Measurements from ENCODE around the gene DTX2.
"Not testable (repeated sequence)": the region's sequence is repeated elsewhere in the genome, so short reads cannot be mapped to it uniquely, and the experiment has no call there.

Gene DTX2

DNA sequence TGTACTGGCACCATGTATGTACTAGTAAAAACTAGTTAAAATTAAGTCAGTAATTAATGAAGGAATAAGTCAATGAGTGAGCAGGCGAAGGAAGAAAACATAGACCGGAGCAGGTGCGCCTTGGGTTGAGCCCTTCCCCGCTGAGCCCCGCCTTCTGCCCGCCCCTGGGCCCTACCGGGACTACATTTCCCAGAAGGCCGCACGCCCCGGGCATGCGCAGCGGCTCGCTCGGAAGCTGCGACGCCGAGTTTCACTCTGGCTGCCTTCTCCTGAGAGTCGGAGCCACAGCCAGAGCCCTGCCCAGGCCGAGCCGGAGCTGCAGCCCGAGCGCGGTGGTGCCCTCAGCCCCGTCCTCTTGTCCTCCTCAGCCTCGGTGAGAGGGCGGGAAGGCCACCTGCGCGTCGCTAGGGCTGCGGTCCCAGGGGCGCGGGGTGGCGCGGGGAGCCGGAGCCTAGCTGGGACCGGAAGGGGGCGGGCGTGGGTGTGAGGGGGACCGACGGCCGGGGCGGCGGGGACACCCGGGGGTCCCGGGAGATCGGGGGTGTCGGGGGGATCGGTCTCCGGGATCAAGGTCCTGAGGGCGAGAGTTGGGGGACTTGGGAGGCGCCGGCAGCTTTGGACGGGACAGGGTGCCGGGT, at the start of gene DTX2:
Gene DTX2 (plus strand): TSS at position 246 of the 638 bp plus-strand sequence. CDS start 18,801 bp downstream, outside the sequence.
- DNase-seq = not testable (repeated sequence)

DNA sequence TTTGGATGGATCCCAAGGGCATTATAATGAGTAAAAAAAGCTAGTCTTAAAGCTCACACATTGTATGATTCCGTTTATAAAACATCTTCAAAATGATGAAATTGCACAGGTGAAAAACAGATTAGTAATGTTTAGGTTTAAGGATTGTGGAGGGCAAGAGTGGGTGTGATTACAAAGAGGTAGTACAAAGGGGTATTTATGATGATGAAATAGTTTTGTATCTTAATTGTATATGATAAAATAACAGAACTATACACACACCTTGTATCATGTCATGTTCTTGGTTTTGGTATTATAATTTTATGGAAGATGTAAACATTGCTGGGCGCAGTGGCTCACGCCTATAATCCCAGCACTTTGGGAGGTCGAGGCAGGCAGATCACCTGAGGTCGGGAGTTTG, 49.3 kb upstream of the DTX2 start:
- DNase-seq = no peak

DNA sequence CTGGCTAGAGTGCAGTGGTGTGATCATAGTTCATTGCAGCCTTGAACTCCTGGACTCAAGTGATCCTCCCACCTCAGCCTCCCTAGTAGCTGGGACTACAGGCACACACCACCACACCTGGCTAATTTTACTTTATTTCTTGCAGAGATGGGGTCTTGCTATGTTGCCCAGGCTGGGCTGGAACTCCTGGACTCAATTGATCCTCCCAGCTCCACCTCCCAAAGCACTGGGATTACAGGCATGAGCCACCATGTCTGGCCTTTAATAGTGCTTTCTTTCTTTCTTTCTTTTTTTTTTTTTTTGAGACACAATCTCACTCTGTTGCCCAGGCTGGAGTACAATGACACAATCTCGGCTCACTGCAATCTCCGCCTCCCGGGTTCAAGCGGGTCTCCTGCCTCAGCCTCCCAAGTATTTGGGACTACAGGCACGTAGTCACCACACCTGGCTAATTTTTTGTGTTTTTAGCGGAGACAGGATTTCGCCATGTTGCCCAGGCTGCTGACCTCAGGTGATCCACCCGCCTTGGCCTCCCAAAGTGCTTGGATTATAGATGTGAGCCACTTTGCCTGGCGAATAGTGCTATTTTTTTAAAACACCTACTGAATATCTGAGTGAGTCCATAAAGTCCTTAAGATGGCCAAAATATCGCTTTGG, 43.7 kb upstream of the DTX2 start:
- DNase-seq = not testable (repeated sequence)

DNA sequence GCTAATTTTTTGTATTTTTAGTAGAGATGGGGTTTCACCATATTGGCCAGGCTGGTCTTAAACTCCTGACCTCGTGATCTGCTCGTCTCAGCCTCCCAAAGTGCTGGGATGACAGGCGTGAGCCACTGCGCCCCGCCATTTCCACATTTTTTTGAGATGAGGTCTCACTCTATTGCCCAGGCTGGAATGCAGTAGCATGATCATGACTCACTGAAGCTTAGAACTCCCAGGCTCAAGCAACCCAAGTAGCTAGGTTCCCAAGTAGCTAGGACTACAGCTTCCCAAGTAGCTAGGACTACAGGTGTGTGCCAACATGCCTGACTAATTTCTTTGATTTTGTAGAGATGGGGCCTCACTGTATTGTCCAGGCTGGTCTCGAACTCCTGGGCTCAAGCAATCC, 40.4 kb upstream of the DTX2 start:
- not testable (repeated sequence) for DNase-seq

DNA sequence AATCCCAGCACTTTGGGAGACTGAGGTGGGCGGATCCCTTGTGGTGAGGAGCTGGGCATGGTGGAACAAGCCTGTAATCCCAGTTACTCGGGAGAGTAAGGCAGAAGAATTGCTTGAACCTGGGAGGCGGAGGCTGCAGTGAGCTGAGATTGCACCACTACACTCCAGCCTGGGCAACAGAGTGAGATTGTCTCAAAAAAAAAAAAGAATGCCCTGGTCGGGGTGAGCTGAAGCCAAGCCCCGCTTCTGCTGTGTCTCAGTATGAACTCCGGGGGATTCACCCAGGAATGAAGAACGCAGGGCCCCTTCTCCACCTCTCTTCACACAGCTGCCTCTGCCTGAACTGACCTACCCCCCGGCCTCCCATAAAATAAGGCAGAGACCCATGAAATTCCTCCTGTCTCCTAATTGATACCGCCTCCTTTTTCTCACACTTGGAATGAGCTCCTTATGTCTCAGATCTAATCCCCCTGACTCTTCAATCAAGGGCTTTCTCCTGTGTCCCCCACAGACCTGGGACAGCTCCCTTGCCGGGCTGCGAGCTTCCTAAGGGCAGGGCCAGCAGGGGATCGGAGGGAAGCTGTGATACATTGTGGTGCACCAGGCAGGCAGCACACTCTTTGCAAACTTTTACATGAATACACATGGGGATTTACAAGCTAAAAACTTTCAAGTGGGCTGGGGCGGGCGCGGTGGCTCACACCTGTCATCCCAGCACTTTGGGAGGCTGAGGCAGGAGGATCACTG, 37.7 kb upstream of the DTX2 start:
- DNase-seq = no peak

DNA sequence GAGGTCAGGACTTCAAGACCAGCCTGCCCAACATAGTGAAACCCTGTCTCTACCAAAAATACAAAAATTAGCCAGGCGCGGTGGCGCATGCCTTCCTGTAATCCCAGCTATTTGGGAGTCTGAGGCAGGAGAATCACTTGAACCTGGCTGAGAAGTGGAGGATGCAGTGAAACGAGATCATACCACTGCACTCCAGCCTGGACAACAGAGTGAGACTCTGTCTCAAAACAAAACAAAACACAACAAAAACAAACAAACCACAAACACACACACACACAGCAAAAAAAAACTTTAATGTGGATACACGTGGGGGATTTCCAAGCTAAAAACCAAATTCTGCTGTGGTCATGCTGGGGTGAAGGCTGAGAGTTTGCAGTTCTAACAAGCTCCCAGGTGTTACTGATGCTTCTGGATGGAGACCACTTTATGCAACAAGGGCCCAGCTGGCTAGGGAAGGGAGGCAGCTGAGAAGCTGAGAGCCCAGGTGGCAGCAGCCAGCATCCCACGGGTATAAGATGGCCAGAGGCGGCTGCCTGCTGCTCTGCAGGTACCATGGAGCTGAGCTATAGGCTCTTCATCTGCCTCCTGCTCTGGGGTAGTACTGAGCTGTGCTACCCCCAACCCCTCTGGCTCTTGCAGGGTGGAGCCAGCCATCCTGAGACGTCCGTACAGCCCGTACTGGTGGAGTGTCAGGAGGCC, 36.9 kb upstream of the DTX2 start, which contains the start of gene ZP3:
Gene ZP3 (plus strand): TSS at position 538 of the 699 bp plus-strand sequence. CDS start 15 bp downstream, at position 553.
- no peak for DNase-seq

DNA sequence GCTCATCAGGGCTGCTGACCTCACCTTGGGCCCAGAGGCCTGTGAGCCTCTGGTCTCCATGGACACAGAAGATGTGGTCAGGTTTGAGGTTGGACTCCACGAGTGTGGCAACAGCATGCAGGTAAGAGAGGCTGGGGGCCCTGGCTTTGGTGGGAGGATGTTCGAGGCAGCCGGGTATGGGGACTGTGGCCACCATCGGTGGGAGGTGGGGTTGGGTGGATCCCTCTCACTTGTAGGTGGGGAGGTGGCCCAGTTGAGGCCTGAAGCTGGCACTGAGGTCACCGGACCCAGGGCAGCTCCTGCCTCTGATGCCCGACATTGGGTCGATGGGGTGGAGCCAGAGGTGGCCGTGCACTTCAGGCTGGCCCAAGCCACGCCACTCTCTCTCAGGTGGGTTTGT, 36.4 kb upstream of the DTX2 start:
- DNase-seq = no peak

DNA sequence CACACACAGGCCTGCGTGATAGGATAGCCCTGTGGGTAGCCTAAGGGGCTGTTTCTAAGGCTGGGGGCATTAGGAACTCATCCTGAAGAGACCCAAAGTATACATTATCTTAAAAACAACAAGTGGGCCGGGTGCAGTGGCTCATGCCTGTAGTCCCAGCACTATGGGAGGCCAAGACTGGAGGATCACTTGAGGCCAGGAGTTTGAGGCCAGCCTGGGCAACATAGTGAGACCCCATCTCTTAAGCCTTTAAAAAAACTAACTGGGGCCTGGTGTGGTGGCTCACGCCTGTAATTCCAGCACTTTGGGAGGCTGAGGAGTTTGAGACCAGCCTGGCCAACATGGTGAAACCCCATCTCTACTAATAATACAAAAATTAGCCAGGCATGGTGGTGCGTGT, 36.0 kb upstream of the DTX2 start:
- DNase-seq = not testable (repeated sequence)

DNA sequence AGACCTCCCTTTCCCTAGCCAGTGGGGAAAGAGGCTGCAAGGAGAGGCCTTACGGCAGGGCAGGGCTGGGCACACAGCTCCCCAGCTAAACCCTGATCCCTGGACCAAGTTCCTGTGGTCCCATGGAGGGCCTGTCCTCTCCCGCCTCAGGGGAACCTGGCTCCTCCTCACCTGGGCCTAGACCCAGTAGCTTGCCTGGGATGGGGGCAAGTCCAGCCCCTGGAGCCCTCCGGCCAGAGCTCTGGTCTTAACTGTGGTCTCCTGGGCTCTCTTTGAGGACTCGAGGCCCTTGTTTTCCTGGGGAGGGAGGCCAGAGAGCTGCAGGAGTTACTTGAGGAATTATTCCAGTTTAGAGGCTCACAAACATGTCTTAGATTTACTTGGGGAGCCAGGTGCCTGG, 35.3 kb upstream of the DTX2 start:
- no peak for DNase-seq

DNA sequence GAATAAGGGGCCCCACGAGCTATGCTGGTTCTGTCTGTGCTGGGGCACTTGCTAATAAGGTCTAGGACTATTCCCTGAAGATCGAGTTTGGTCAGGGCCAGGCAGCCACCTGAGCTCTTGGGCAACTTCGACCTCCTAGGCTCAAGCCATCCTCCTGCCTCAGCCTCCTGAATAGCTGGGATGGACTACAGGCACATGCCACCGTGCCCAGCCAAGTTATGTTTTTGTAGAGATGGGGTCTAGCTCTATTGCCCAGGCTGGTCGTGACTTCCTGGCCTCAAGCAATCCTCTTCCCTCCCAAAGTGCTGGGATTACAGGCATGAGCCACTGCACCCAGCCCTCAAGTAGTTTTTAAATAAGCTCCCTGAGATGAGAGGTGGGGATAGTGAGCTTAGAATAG, 33.9 kb upstream of the DTX2 start:
- DNase-seq = no peak

DNA sequence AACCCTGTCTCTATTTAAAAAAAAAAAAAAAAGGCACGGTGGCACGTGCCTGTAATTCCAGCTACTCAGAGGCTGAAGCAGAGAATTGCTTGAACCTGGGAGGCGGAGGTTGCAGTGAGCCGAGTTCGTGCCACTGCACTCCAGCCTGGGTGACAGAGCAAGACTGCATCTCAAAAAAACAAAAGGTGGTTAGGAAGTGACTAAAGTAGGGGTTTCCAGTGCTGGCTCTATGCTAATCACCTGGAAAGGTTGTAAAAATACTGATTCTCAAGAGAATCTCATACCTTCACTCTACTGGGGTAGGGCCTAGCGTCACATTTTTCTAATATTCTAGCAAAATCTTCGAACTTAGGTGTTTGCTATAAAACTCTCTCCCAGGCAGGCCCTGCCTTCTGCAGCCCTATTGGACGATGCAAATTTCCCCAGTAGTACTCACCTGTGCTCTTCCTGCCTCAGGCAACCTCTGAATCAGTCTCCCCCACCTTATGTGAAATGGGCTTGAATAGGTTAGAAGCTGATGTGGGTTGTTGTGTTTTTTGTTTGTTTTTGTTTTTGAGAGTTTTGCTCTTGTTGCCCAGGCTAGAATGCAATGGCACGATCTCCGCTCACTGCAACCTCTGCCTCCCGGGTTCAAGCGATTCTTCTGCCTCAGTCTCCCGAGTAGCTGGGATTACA, 33.2 kb upstream of the DTX2 start:
- no peak for DNase-seq

DNA sequence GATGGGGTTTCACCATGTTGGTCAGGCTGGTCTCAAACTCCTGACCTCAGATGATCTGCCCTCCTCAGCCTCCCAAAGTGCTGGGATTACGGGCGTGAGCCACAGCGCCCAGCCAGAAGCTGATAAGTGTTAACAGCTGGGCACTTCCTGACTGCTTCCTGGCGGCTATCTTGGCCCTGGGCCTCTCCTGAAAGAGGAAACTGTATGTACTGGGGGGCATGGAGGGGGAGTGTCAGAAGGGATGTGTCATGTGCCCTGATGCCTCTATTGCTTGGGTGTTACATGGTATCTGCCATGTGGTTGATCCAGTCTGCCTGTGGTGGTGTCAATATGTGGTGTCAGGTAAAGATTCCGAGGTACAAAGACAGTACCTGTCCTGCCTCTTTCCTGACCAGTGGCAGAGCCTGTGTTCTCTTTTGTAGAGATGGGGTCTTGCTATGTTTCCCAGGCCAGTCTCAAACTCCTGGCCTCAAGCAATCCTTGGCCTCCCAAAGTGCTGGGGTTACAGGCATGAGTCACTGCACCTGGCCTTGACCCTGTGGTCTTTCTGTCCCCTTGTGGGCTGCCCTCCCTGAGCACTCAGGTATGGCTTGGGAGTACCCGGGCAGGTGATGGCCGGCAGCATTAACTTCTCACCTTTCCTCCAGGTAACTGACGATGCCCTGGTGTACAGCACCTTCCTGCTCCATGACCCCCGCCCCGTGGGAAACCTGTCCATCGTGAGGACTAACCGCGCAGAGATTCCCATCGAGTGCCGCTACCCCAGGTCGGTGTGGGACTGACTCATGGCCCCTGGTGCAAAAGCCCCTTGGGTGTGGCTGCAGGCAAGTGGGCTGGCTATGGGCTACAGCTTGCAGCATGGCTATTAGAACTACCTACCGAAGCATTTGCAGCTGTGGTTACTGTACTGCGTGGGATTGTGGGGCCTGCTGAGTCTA, 32.4 kb upstream of the DTX2 start:
- no peak for DNase-seq

DNA sequence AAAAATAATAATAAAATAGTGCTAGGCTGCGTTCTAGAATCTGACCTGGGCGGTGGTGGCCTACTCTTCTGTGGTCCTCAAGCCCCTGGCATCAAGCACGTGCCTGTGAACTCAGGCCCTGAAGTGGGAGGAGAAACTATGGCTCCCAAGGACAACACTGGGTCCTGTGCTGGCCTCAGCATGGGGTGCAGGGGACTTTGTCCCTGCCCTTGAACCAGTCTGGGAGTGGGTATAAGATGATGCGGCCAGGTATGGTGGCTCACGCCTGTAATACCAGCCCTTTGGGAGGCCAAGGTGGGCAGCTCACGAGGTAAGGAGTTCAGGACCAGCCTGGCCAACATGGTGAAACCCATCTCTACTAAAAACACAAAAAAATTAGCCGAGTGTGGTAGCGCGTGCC, 31.3 kb upstream of the DTX2 start:
- no peak for DNase-seq

DNA sequence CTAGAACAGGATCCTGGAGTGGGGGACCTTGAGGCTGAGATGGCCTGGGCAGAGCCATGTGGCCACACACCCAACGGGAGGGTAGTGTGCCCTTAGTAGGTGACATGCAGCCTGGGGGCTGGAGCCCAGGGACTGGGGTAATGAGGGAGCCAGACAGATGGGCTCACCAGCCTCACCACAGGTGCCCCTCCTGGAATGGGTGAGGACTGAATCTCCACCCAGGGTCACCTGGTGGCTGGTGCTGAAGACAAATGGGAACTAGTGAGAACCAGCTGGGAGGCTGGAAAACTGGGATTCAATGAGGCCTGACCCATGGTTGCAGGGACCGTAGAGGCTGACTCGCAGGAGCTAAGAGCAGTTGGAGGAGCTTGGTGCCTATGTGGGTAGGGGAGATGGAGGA, 30.7 kb upstream of the DTX2 start:
- DNase-seq = no peak

DNA sequence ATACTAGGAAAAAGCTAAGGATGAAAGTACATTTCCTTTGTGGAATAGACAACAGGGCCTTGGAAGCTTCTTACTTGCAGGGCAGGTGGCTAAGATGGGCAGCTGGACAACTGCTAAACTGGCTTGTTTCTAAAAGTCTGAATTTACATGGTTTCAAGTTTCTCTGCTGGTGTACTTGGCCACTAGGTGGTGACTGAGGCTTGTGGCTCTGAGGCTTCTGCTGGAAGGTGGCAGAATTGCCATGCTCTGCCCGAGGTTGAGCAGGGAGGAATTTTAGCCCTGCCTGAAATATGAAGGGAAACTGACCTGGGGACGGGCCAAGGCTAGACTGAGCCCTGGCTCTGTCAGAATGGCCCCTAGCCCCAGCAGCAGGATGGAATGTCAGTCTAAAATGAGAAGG, 23.6 kb upstream of the DTX2 start:
- peak in 1 of 4 experiments; percentile 41 for DNase-seq

DNA sequence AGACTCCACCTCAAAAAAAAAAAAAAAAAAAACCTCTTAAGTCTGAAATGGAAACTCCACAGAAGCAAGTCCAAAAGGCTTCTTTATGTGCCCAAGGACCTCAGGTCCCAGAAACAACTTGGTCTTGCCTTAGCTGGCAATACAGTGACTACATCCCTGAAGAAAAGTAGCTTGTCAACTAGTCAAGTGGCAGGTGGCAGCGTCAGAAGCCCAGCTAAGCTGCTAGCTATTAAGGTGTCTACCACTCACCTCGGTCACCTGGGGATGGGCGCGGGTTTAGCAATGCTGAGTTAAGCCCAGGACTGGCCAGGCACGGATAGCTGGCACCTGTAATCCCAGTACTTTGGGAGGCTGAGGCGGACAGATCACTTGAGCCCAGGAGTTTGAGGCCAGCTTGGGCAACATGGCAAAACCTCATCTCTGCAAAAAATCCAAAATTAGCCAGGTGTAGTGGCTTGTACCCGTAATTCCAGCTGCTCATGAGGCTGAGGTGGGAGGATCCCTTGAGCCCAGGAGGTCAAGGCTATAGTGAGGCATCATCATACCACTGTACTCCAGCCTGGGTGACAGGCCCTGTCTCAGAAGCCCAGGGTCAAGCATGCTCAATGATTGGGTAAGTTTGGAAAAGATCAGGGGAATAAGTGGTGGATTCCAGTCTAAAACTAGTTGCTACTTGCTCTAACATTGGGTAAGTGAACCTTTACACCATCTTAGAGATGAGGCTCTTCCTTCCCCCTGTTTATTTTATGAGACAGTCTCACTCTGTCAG, 22.2 kb upstream of the DTX2 start:
- DNase-seq = not testable (repeated sequence)

DNA sequence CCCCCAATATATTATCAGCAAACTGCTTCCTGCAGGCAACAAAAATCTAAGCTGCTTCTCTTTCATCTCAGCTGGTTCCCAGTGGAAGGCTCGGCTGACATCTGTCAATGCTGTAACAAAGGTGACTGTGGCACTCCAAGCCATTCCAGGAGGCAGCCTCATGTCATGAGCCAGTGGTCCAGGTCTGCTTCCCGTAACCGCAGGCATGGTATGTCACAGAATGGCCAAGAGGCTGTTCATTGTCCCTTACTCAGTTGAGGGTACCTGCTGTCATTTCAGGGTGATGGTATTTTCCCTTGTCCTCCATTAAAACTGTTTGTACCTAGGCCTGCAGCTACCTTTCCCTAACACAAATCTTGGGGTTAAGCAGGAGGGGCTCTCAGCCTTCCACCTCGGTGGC, 21.1 kb upstream of the DTX2 start:
- not testable (repeated sequence) for DNase-seq

DNA sequence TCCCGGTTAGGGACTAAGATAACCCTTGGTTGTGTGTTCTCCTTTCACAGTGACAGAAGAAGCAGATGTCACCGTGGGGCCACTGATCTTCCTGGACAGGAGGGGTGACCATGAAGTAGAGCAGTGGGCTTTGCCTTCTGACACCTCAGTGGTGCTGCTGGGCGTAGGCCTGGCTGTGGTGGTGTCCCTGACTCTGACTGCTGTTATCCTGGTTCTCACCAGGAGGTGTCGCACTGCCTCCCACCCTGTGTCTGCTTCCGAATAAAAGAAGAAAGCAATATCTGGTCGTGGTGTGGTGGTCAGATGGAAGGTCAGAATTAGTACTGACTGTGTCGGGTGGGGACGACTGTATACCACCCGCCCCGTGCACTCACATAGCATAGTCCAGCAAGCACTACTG, 19.7 kb upstream of the DTX2 start:
- not testable (repeated sequence) for DNase-seq

DNA sequence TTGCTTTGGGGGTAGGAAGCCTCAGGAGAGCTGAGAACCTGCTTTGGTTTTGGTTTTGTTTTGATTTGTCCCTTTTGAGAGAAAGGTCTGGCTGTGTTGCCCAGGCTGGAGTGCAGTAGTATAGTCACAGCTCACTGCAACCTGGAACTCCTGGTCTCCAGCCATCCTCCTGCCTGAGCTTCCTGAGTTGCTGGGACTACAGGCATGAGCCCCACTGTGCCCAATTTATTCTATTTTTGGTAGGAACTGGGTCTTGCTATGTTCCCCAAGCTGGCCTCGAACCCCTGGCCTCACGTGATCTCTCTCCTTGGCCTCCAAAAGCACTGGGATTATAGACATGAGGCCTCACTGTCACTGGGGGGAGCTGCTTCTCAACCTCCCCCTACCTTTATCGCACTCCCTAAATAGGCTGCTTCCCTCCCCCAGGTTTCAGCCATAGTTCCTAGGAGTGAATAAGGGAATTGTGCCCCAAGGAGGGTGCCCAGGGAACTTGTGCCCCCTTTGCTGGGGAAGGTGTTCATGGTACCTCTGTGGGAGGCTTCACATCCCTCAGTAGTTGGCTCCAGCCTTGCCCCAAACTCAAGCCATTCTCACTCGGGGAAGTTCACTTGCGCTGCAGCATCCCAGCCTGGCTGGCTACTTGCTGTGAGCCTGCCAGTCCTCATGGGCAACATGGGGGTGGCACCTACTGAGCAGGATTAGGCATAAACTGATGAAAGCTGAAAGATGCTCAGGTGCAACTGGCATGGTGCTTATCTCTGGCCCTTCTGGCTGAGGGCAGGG, 18.7 kb upstream of the DTX2 start:
- DNase-seq = not testable (repeated sequence)

DNA sequence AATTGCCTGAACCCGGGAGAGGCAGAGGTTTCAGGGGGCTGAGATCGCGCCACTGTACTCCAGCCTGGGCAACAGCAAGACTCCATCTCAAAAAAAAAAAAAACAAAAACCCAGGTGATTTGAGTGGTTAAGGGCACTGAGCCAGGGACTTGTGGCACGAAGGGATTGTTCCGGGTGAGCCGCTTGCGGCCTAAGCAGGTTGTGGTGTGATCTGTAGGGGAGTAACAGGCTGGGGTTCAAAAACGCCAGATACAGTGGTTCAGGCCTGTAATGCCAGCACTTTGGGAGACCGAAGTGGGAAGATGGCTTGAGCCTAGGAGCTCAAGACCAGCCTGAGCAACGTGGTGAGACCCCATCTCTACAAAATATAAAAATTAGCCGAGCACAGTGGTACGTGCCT, 17.7 kb upstream of the DTX2 start:
- not testable (repeated sequence) for DNase-seq

All from activated naive CD4-positive, alpha-beta T cell (primary cell).